ENCODE measurements around the gene PTMS.
"Not testable (repeated sequence)": the region's sequence is repeated elsewhere in the genome, so short reads cannot be mapped to it uniquely, and the experiment has no call there.

Gene PTMS

GRCh38 chr12:6765634-6766581 lies at the start of gene PTMS:
TSS of gene PTMS (plus strand) at chr12:6766363. CDS start at chr12:6766706, 343 bp downstream.
- DNase-seq: peak; percentile 51

GRCh38 chr12:6716874-6717437 lies 49.2 kb upstream of the PTMS start:
- no peak for DNase-seq

DNA sequence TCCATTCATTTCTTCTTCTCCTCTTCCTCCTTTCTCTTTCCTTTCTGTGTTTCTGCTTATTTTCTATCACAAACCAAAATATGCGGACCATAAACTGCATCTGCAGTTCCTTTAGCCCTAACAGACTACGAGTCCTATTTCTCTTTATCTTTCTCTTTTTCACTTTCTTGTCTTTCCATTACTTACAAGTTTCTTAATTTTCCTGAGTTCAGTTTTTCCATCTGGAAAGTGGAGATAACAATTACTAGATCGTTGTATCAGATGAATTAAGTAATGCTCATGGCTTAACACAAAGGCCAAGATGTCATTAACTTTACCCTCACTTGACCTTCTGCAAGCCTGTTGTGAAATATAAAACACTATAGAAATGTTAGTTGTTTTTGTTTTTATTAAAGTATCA lies 43.3 kb upstream of the PTMS start:
- no peak for DNase-seq

GRCh38 chr12:6723607-6724408 lies 42.4 kb upstream of the PTMS start, which contains the start of gene COPS7A:
TSS of gene COPS7A (plus strand) at chr12:6724046. CDS start at chr12:6724657, 611 bp downstream.
- peak; percentile 99 for DNase-seq

DNA sequence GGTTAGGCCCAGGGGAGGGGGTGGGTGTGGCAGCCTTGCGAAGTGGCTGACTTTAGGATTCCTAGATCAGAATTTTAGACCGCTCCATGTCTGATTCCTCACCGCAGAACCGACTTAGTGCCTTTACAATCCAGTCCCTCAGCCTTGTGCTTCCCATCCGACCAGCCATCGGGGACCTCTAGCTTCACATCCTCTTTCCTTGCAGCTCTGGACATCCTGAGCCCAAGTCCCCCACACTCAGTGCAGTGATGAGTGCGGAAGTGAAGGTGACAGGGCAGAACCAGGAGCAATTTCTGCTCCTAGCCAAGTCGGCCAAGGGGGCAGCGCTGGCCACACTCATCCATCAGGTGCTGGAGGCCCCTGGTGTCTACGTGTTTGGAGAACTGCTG lies 41.8 kb upstream of the PTMS start:
- peak; percentile 42 for DNase-seq

DNA sequence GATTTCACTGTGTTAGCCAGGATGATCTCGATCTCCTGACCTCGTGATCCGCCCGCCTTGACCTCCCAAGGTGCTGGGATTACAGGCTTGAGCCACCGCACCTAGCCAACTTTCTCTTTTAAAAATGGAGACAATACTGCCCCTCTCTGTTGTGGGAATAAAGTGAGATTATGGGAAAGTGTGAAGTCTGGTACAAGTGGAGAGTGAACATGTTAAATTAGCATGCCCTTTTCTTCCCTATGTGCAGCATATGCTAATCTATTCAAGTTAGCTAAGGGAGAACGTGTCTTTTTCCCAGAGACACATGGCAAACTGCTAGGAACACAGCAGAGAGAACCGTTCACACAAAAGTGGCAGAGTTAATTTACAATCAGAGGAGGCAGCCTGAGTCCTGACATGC lies 40.8 kb upstream of the PTMS start:
- no peak for DNase-seq

DNA sequence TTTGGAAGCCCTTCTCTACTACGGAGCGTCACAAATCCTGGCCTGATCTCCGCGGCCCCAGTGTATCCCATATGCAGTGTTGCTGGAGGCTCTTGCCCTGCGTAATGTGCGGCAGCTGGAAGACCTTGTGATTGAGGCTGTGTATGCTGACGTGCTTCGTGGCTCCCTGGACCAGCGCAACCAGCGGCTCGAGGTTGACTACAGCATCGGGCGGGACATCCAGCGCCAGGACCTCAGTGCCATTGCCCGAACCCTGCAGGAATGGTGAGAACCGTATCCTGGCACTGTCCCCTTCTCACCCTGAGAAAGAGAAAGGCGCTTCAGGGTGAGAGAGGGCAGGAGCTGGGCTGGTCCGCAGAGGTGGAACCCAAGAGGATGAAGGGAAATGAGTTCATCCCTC lies 37.0 kb upstream of the PTMS start:
- DNase-seq: no peak

- DNase-seq: no peak
Observed at GRCh38 chr12:6730169-6730568, 36.0 kb upstream of the PTMS start.

DNA sequence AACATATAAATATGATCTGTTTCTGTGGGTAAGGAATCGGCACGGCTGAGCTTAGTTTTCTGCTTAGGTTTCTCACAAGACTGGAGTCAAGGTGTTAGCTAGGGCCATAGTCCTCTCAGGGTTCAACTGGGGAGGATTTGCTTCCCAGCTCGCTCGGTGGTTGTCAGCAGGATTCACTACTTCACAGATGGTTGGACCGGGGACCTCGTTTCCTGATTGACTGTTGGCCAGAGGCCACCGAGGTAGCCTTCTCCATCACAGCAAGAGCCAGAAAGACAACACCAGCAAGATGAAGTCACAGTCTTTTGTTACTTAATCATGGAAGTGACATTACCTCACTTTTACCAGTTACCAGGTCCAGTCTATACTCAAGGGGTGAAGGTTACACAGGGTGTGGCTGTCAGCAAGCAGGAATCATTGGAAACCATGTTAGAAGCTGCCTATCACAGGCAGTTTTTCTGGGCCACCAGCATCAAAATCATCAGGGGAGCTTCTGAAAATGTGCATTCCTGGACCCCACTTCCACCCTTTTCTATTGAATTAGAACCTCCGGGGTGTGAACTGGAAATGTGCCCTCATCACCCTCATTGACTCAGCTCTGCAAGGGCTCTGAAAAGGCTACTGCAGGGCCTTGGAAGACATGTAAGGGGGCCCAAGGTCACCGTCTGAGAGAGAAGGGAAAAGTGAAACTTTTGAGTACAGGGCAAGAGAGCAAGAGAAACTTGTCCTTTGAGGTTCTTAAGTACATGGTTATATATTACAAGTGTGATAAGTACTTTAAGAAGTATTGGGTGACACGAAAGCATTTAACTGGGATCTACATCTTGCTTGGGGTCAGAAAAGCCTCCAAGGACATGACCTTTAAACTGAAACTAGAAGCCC lies 31.4 kb upstream of the PTMS start:
- DNase-seq: no peak

DNA sequence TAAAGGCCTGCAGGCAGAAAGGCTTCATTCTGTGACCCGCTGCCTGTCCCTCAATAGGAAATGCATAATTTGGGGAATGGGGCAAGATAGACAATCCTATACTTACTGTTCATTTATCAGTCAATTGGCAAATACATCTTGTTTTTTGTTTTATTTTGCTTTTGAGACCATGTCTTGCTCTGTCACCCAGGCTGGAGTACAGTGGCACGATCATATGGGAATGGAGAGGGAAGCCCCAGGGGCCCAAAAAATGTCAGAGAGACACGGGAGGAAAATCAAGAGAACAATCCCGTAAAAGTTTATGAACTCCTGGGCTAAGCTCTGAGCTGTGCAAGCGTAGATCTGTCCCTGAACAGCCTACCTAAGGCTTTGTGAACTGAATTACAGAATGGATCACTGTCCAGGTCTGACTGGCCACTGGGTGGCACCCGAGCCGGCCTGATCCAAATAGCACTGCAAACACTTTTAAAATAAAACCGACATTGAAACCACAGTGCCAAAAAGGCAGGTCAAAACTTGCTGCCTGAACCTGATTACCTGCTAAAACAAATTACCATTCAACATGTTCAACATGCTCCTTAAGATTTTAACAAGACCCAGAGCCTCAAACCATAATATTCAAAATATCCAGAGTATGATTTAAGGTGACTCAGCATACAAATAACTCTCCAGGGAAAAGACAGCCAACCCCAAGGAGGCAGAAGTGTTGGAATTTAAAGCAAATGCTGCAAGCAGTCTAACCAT lies 30.5 kb upstream of the PTMS start:
- peak; percentile 50 for DNase-seq

- DNase-seq: no peak
Observed at GRCh38 chr12:6736754-6737153, 29.4 kb upstream of the PTMS start.

- DNase-seq: not testable (repeated sequence)
Observed at GRCh38 chr12:6742080-6742479, 24.1 kb upstream of the PTMS start.

- no peak for DNase-seq
Observed at GRCh38 chr12:6742834-6743233, 23.3 kb upstream of the PTMS start.

GRCh38 chr12:6743300-6743699 lies 22.9 kb upstream of the PTMS start:
- DNase-seq: not testable (repeated sequence)

GRCh38 chr12:6745741-6746525 lies 20.2 kb upstream of the PTMS start:
- DNase-seq: peak; percentile 28

GRCh38 chr12:6747216-6747615 lies 18.9 kb upstream of the PTMS start:
- no peak for DNase-seq

GRCh38 chr12:6748761-6749160 lies 17.4 kb upstream of the PTMS start:
- DNase-seq: no peak

- no peak for DNase-seq
Observed at GRCh38 chr12:6750506-6750905, 15.7 kb upstream of the PTMS start.

DNA sequence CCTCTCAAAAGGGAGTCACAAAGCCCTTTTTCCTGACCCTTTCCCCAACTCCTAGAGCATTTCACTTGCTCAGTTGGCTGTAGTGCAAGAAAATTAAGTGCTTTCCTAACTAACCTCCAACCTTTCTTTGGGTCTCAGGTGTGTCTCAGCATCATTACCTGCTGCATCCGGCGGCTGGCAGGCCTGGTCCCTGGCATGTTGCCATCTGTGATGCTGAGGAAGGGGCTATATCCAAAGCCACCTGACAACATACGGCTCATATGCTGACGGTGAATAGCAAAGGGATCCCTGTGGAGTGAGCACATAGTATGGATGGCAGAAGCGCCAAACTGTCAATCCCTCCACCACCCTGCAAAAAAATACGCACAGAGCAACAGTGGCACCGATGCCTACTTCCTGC lies 14.4 kb upstream of the PTMS start:
- no peak for DNase-seq

DNA sequence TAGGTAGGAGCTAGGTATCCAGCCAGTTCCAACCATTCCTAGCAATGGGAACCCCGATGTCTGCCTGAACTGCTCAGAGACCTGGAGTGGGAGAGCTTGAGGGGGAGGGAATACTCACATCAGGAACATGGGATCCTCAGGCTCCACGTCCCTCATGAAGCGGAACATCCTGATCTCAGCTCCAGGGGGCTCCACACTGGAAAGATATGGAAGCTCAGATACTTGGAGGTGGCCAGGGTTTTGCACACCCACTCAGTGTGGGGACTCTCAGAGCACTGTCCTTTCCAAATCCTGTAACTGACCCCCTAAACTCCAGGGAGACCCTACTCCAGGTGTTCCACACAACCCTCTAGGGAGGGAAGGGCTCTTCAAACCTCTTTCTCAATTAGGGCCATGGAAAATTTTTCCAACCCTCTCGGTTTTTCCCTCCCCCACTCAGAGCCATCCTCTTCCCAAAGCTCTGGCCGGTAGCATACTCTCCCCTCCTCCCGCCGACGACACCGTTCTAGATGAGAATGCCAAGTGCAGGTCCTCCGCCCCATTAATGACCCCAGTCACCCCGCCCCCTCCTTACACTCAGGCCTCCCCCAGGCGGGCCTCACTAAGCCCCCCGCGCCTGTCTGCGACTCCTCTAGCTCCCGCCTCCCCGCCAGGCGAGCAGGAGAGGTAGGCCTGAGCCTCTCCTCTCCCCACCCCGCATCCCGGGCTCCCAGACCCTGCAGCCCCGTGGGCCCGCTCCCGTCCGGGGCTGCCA lies 13.8 kb upstream of the PTMS start:
- peak; percentile 23 for DNase-seq
